ENCODE measurements around the gene PRKCA.

The PRKCA gene

GRCh38 chr17:66839616-66840015, 537.2 kb downstream of the PRKCA start:
- DNase-seq (ENCODE audit: low read depth) = no peak

GRCh38 chr17:66840061-66840460, 537.6 kb downstream of the PRKCA start:
- DNase-seq (ENCODE audit: low read depth) = no peak

- no peak for DNase-seq (ENCODE audit: low read depth)
These were observed 538.9 kb downstream of the PRKCA start for GRCh38 chr17:66841328-66841727.

- no peak for DNase-seq (ENCODE audit: low read depth)
These were observed 539.3 kb downstream of the PRKCA start for GRCh38 chr17:66841744-66842143.

GRCh38 chr17:66842505-66842904, 540.1 kb downstream of the PRKCA start:
- no peak for DNase-seq (ENCODE audit: low read depth)

- no peak for DNase-seq (ENCODE audit: low read depth)
These were observed 540.5 kb downstream of the PRKCA start for GRCh38 chr17:66842959-66843358.

- no peak for DNase-seq (ENCODE audit: low read depth)
These were observed 541.2 kb downstream of the PRKCA start for GRCh38 chr17:66843627-66844026.

GRCh38 chr17:66847704-66848103, 545.3 kb downstream of the PRKCA start:
- DNase-seq (ENCODE audit: low read depth) = no peak

GRCh38 chr17:66848496-66848895, 546.1 kb downstream of the PRKCA start:
- DNase-seq (ENCODE audit: low read depth) = no peak

GRCh38 chr17:66849032-66849655, 546.7 kb downstream of the PRKCA start:
- DNase-seq (ENCODE audit: low read depth) = no peak

GRCh38 chr17:66849851-66850580, 547.6 kb downstream of the PRKCA start:
- no peak for DNase-seq (ENCODE audit: low read depth)

GRCh38 chr17:66850692-66851091, 548.3 kb downstream of the PRKCA start:
- no peak for DNase-seq (ENCODE audit: low read depth)

GRCh38 chr17:66855204-66855603, 552.8 kb downstream of the PRKCA start:
- DNase-seq (ENCODE audit: low read depth) = no peak

GRCh38 chr17:66858226-66859083, 556.0 kb downstream of the PRKCA start:
- no peak for DNase-seq (ENCODE audit: low read depth)

- DNase-seq (ENCODE audit: low read depth) = no peak
These were observed 556.9 kb downstream of the PRKCA start for GRCh38 chr17:66859353-66859752.

- DNase-seq (ENCODE audit: low read depth) = no peak
These were observed 557.8 kb downstream of the PRKCA start for GRCh38 chr17:66860204-66860603.
